ENCODE measurements around the gene HS1BP3.

Gene HS1BP3

GRCh38 chr2:20633794-20634506 is 16.9 kb downstream of the HS1BP3 start:
- H3K4me1 ChIP-seq, result peaks cover 8% of the 10 kb centered on the region; the same call in 1 of the 2 replicates
- H3K9me3 ChIP-seq, result no peaks in the 10 kb centered on the region
- H3K4me3 ChIP-seq, result no peak overlapping the region
- no peak for DNase-seq (ENCODE audit: low spot score in 2 of 2)
- peaks cover 4% of the 10 kb centered on the region; the same call in 1 of the 2 replicates for H3K36me3 ChIP-seq (replicated peaks)
- in situ Hi-C loops (cut with MboI; ENCODE audit: low sequenced_read_pairs), result loop anchor here (25.0 kb wide), 1 partner anchor 497 kb away; no protein-coding TSS in a partner anchor
- H3K27me3 ChIP-seq (ENCODE audit: low read depth), result no peaks in the 10 kb centered on the region

GRCh38 chr2:20633001-20633400 is 17.9 kb downstream of the HS1BP3 start:
- DNase-seq (ENCODE audit: low spot score in 2 of 2), result no peak
- in situ Hi-C loops (cut with MboI; ENCODE audit: low sequenced_read_pairs), result loop anchor here (25.0 kb wide), 1 partner anchor 496 kb away; no protein-coding TSS in a partner anchor
- Histone ChIP-seq H3K9me3 (no peaks in the 10 kb centered on the region), H3K4me1 (peaks cover 8% of the 10 kb centered on the region; the same call in 1 of the 2 replicates), H3K36me3 (replicated peaks) (peaks cover 4% of the 10 kb centered on the region; the same call in 1 of the 2 replicates), H3K4me3 (no peak overlapping the region), H3K27me3 (ENCODE audit: low read depth) (no peaks in the 10 kb centered on the region)

GRCh38 chr2:20632446-20632990 is 18.4 kb downstream of the HS1BP3 start:
- H3K4me1 ChIP-seq, result peaks cover 8% of the 10 kb centered on the region; the same call in 1 of the 2 replicates
- in situ Hi-C loops (cut with MboI; ENCODE audit: low sequenced_read_pairs), result loop anchor here (25.0 kb wide), 1 partner anchor 495 kb away; no protein-coding TSS in a partner anchor
- H3K4me3 ChIP-seq, result no peak overlapping the region
- DNase-seq (ENCODE audit: low spot score in 2 of 2), result no peak
- H3K9me3 ChIP-seq, result no peaks in the 10 kb centered on the region
- H3K36me3 ChIP-seq (replicated peaks), result peaks cover 4% of the 10 kb centered on the region; the same call in 1 of the 2 replicates
- H3K27me3 ChIP-seq (ENCODE audit: low read depth), result no peaks in the 10 kb centered on the region

- Histone ChIP-seq H3K36me3 (replicated peaks) (peaks cover 4% of the 10 kb centered on the region; the same call in 1 of the 2 replicates), H3K9me3 (no peaks in the 10 kb centered on the region), H3K27me3 (ENCODE audit: low read depth) (no peaks in the 10 kb centered on the region), H3K4me1 (peaks cover 8% of the 10 kb centered on the region; the same call in 1 of the 2 replicates), H3K4me3 (no peak overlapping the region)
- no peak for DNase-seq (ENCODE audit: low spot score in 2 of 2)
- in situ Hi-C loops (cut with MboI; ENCODE audit: low sequenced_read_pairs), result loop anchor here (25.0 kb wide), 1 partner anchor 494 kb away; no protein-coding TSS in a partner anchor
These were observed 19.1 kb downstream of the HS1BP3 start for GRCh38 chr2:20631617-20632307.

- Histone ChIP-seq H3K4me3 (no peak overlapping the region), H3K9me3 (no peaks in the 10 kb centered on the region), H3K4me1 (peaks cover 7% of the 10 kb centered on the region; the same call in 1 of the 2 replicates), H3K27me3 (ENCODE audit: low read depth) (no peaks in the 10 kb centered on the region), H3K36me3 (replicated peaks) (no peaks in the 10 kb centered on the region; the same call in 1 of the 2 replicates)
- DNase-seq (ENCODE audit: low spot score in 2 of 2), result no peak
- in situ Hi-C loops (cut with MboI; ENCODE audit: low sequenced_read_pairs), result loop anchor here (25.0 kb wide), 1 partner anchor 494 kb away; no protein-coding TSS in a partner anchor
These were observed 19.9 kb downstream of the HS1BP3 start for GRCh38 chr2:20630967-20631366.

- Histone ChIP-seq H3K4me3 (no peak overlapping the region), H3K9me3 (no peaks in the 10 kb centered on the region), H3K27me3 (ENCODE audit: low read depth) (no peaks in the 10 kb centered on the region), H3K4me1 (no peaks in the 10 kb centered on the region), H3K36me3 (replicated peaks) (no peaks in the 10 kb centered on the region)
- no peak for DNase-seq (ENCODE audit: low spot score in 2 of 2)
- in situ Hi-C loops (cut with MboI; ENCODE audit: low sequenced_read_pairs), result loop anchor here (25.0 kb wide), 1 partner anchor 492 kb away; no protein-coding TSS in a partner anchor
These were observed 21.2 kb downstream of the HS1BP3 start for GRCh38 chr2:20629581-20630171.

- Histone ChIP-seq H3K9me3 (no peaks in the 10 kb centered on the region), H3K4me1 (no peaks in the 10 kb centered on the region), H3K4me3 (no peak overlapping the region), H3K36me3 (replicated peaks) (no peaks in the 10 kb centered on the region), H3K27me3 (ENCODE audit: low read depth) (no peaks in the 10 kb centered on the region)
- no peak for DNase-seq (ENCODE audit: low spot score in 2 of 2)
- in situ Hi-C loops (cut with MboI; ENCODE audit: low sequenced_read_pairs), result loop anchor here (25.0 kb wide), 1 partner anchor 492 kb away; no protein-coding TSS in a partner anchor
These were observed 21.7 kb downstream of the HS1BP3 start for GRCh38 chr2:20629181-20629580.

- H3K36me3 ChIP-seq (replicated peaks), result no peaks in the 10 kb centered on the region; the same call in 1 of the 2 replicates
- in situ Hi-C loops (cut with MboI; ENCODE audit: low sequenced_read_pairs), result loop anchor here (25.0 kb wide), 1 partner anchor 491 kb away; no protein-coding TSS in a partner anchor
- H3K4me1 ChIP-seq, result no peaks in the 10 kb centered on the region
- no peaks in the 10 kb centered on the region for H3K27me3 ChIP-seq (ENCODE audit: low read depth)
- H3K9me3 ChIP-seq, result no peaks in the 10 kb centered on the region
- H3K4me3 ChIP-seq, result no peak overlapping the region
- no peak for DNase-seq (ENCODE audit: low spot score in 2 of 2)
These were observed 23.1 kb downstream of the HS1BP3 start for GRCh38 chr2:20627712-20628380.

GRCh38 chr2:20626698-20627513 is 24.0 kb downstream of the HS1BP3 start:
- DNase-seq (ENCODE audit: low spot score in 2 of 2), result no peak
- H3K9me3 ChIP-seq, result no peaks in the 10 kb centered on the region
- H3K27me3 ChIP-seq (ENCODE audit: low read depth), result no peaks in the 10 kb centered on the region
- no peaks in the 10 kb centered on the region for H3K4me1 ChIP-seq
- H3K36me3 ChIP-seq (replicated peaks), result no peaks in the 10 kb centered on the region; the same call in 1 of the 2 replicates
- H3K4me3 ChIP-seq, result no peak overlapping the region
- in situ Hi-C loops (cut with MboI; ENCODE audit: low sequenced_read_pairs), result loop anchor here (25.0 kb wide), 1 partner anchor 490 kb away; no protein-coding TSS in a partner anchor

GRCh38 chr2:20626392-20626697 is 24.6 kb downstream of the HS1BP3 start:
- no peaks in the 10 kb centered on the region for H3K9me3 ChIP-seq
- H3K4me3 ChIP-seq, result no peak overlapping the region
- H3K4me1 ChIP-seq, result no peaks in the 10 kb centered on the region
- in situ Hi-C loops (cut with MboI; ENCODE audit: low sequenced_read_pairs), result loop anchor here (25.0 kb wide), 1 partner anchor 489 kb away; no protein-coding TSS in a partner anchor
- no peak for DNase-seq (ENCODE audit: low spot score in 2 of 2)
- H3K27me3 ChIP-seq (ENCODE audit: low read depth), result no peaks in the 10 kb centered on the region
- peaks cover 3% of the 10 kb centered on the region; the same call in 1 of the 2 replicates for H3K36me3 ChIP-seq (replicated peaks)

- DNase-seq (ENCODE audit: low spot score in 2 of 2), result no peak
- Histone ChIP-seq H3K9me3 (no peaks in the 10 kb centered on the region), H3K27me3 (ENCODE audit: low read depth) (no peaks in the 10 kb centered on the region), H3K4me3 (no peak overlapping the region), H3K36me3 (replicated peaks) (peaks cover 6% of the 10 kb centered on the region; the same call in 1 of the 2 replicates), H3K4me1 (no peaks in the 10 kb centered on the region)
- in situ Hi-C loops (cut with MboI; ENCODE audit: low sequenced_read_pairs), result loop anchor here (25.0 kb wide), 1 partner anchor 488 kb away; no protein-coding TSS in a partner anchor
These were observed 25.2 kb downstream of the HS1BP3 start for GRCh38 chr2:20625491-20626391.

All from HAP-1 (cell line).